ENCODE measurements around the gene TLCD4.

GRCh38 chr1:95084317-95085176, 32.6 kb upstream of the TLCD4 start:
- peak in 5 of 7 experiments; percentile 29 to 64 (median 45) for TF ChIP-seq CTCF (IDR thresholded peaks at IDR 0.05)
- peak in 1 of 3 donors; percentile 16 for TF ChIP-seq POLR2AphosphoS5 (IDR thresholded peaks at IDR 0.05)

Data from stomach (tissue), 4 donors.